Suprapubic skin (tissue), 4 donors: Measurements from ENCODE around the gene ZNF286A.
"Not testable (repeated sequence)": the region's sequence is repeated elsewhere in the genome, so short reads cannot be mapped to it uniquely, and the experiment has no call there.

Experiments
- EP300 ChIP-seq: sonication (generic); formaldehyde crosslinking; IDR thresholded peaks from one replicate; pipeline ENCODE4 v1.6.1; 2017; ENCODE audit warnings: antibody characterized with exemption
- POLR2A ChIP-seq, 2 donors: fragments of 450-650 bp; IDR thresholded peaks; one replicate each; pipeline ENCODE4 v1.6.1; 2017; ENCODE audit warnings: antibody characterized with exemption in 2 of 2, mild to moderate bottlenecking in 2 of 2, moderate library complexity in 2 of 2
- POLR2AphosphoS5 ChIP-seq, 3 donors: sonication (generic); formaldehyde crosslinking; IDR thresholded peaks; one replicate each; pipeline ENCODE4 v1.6.1; 2017; ENCODE audit warnings: antibody characterized with exemption in 3 of 3
- TF ChIP-seq, protein P1 (sequence below), 2 donors: fragments of 200-600 bp in 1 of 2; fragments of 450-650 bp in 1 of 2; sonication (generic) in 1 of 2; IDR thresholded peaks; one replicate each; pipeline ENCODE4 v1.5.1; 2016 to 2019; ENCODE audit warnings: antibody characterized with exemption in 2 of 2, mild to moderate bottlenecking in 1 of 2, moderate library complexity in 1 of 2

DNA sequence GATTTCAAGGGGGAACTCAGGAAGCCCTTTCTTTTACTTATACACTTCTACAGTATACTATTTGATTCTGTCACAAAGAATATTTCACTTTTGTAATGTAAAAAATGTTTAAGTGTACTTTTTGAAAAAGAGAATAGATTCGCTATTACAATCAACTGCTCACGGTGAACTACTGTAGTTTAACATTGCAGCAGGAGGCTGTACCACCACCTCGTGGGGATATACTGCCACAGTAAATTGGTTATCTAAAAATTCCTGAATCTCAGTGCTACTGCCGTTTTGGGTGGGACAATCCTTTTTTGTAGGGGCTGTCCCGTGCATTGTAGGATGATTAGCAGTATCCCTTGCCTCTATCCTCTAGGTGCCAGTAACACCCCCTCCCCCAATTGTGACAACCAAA lies 30.0 kb upstream of the ZNF286A start:
- TF ChIP-seq, protein P1, sequence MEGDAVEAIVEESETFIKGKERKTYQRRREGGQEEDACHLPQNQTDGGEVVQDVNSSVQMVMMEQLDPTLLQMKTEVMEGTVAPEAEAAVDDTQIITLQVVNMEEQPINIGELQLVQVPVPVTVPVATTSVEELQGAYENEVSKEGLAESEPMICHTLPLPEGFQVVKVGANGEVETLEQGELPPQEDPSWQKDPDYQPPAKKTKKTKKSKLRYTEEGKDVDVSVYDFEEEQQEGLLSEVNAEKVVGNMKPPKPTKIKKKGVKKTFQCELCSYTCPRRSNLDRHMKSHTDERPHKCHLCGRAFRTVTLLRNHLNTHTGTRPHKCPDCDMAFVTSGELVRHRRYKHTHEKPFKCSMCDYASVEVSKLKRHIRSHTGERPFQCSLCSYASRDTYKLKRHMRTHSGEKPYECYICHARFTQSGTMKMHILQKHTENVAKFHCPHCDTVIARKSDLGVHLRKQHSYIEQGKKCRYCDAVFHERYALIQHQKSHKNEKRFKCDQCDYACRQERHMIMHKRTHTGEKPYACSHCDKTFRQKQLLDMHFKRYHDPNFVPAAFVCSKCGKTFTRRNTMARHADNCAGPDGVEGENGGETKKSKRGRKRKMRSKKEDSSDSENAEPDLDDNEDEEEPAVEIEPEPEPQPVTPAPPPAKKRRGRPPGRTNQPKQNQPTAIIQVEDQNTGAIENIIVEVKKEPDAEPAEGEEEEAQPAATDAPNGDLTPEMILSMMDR (IDR thresholded peaks at IDR 0.05): not testable (repeated sequence)
- TF ChIP-seq POLR2A (IDR thresholded peaks at IDR 0.05); POLR2AphosphoS5 (IDR thresholded peaks at IDR 0.05); EP300: not testable (repeated sequence)
